NCI-H2107 (cell line): ENCODE data around the gene ELF2.
"Not testable (repeated sequence)": the region's sequence is repeated elsewhere in the genome, so short reads cannot be mapped to it uniquely, and the experiment has no call there.

Experiments
- DNase-seq: peaks from one replicate; lab custom pipeline; 2025; lab: John Stamatoyannopoulos, UW

Gene ELF2

GRCh38 chr4:139177049-139177868 lies at the start of gene ELF2:
TSS of gene ELF2 (minus strand) at chr4:139177218. CDS start at chr4:139137701, 39,517 bp downstream.
- DNase-seq: peak; percentile 51

GRCh38 chr4:139223682-139224317 lies 46.8 kb upstream of the ELF2 start:
- DNase-seq: no peak

GRCh38 chr4:139222215-139222614 lies 45.2 kb upstream of the ELF2 start:
- DNase-seq: no peak

GRCh38 chr4:139221687-139222086 lies 44.7 kb upstream of the ELF2 start:
- no peak for DNase-seq

GRCh38 chr4:139219450-139220055 lies 42.5 kb upstream of the ELF2 start:
- no peak for DNase-seq

GRCh38 chr4:139214039-139214534 lies 37.1 kb upstream of the ELF2 start:
- DNase-seq: no peak

GRCh38 chr4:139213633-139214032 lies 36.6 kb upstream of the ELF2 start:
- DNase-seq: not testable (repeated sequence)

- DNase-seq: no peak
These were observed 35.9 kb upstream of the ELF2 start for GRCh38 chr4:139212900-139213299.

- no peak for DNase-seq
These were observed 33.5 kb upstream of the ELF2 start for GRCh38 chr4:139210486-139210885.

- DNase-seq: no peak
These were observed 32.5 kb upstream of the ELF2 start for GRCh38 chr4:139209470-139210063.

GRCh38 chr4:139208404-139208945 lies 31.5 kb upstream of the ELF2 start:
- no peak for DNase-seq

- DNase-seq: no peak
These were observed 30.9 kb upstream of the ELF2 start for GRCh38 chr4:139207873-139208403.

GRCh38 chr4:139207247-139207646 lies 30.2 kb upstream of the ELF2 start:
- no peak for DNase-seq

GRCh38 chr4:139202991-139203390 lies 26.0 kb upstream of the ELF2 start:
- no peak for DNase-seq

GRCh38 chr4:139200506-139200905 lies 23.5 kb upstream of the ELF2 start:
- no peak for DNase-seq

GRCh38 chr4:139200102-139200501 lies 23.1 kb upstream of the ELF2 start:
- DNase-seq: no peak

GRCh38 chr4:139197214-139197613 lies 20.2 kb upstream of the ELF2 start:
- DNase-seq: not testable (repeated sequence)

GRCh38 chr4:139196462-139196861 lies 19.4 kb upstream of the ELF2 start:
- no peak for DNase-seq

- no peak for DNase-seq
These were observed 14.4 kb upstream of the ELF2 start for GRCh38 chr4:139191373-139191772.

- DNase-seq: no peak
These were observed 13.0 kb upstream of the ELF2 start for GRCh38 chr4:139189972-139190371.

- DNase-seq: no peak
These were observed 12.4 kb upstream of the ELF2 start for GRCh38 chr4:139189417-139189749.
